Posterior cingulate gyrus (tissue), 11 donors: ENCODE results near the gene TRIO.

ENCODE experiments used
- DNase-seq, 10 donors: peaks; one replicate each; pipeline versions ENCODE4 v3.0.0 to v3.0.0-alpha.2; 2020 to 2021; ENCODE audit warnings: mixed read lengths in 3 of 10
- intact Hi-C: fragments of 100-400 bp; cut with DNase I; formaldehyde crosslinking; loops from one replicate; pipeline ENCODE4 v1.15.1; 2023

Gene TRIO

DNA sequence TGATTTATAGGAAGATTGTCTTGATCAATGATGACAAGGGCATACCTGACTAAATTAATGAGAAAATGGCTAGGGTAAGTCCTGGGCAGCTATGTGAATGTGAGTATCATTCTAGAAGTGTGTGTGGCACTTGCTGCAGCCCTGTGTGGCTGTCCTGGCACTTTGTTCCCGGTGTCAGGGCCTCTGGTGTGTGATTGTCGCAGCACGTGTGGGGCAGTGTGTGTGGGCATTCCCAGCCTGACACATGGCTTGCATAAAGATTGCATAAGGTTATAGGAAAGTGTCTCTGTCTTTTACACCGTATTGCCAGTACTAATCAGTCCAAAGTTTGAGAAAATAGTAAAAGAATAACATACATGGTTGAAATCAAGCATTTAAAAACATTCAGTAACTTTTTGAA lies 74.4 kb downstream of the TRIO start:
- DNase-seq, result no peak
- intact Hi-C loops, result no loop called here

DNA sequence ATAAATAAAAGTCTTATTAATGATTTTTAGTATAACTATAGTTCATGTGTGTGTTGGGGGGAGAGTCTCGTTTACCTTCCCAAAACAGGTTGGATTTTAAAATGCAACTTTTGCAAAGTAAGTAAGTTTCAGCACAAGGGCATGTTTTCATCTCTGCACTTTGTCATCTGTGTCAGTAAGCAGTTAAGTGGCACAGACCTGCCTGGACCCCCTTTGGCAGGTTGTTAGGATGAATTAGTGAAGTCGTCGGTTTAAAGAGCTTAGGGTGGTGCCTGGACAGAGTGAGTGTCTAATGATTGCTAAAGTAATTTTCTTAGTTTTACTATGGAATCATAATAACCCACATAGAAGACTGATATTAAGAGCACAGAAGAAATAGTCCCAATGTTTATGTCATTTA lies 74.9 kb downstream of the TRIO start:
- intact Hi-C loops, result no loop called here
- DNase-seq, result no peak

DNA sequence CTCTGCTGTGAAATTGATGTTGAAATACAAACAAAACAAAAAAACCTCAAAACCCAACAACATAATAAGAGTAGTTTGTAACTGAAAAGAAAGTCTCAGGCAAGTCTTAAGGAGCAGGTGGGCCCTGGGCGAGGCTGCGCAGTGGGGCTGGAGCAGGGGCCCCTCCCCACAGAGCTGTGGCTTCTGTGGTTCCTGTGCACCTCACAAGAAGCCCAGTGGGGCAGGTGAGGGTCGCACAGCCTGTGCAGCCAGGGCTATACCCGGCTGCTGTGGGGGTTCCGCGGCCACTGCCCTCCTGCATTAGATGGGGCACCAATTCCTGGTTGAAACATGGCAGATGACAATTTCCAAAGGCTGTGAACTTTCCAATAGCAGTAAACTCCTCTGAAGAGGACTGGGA lies 75.3 kb downstream of the TRIO start:
- intact Hi-C loops, result no loop called here
- DNase-seq, result peak in 1 of 10 donors; percentile 58

DNA sequence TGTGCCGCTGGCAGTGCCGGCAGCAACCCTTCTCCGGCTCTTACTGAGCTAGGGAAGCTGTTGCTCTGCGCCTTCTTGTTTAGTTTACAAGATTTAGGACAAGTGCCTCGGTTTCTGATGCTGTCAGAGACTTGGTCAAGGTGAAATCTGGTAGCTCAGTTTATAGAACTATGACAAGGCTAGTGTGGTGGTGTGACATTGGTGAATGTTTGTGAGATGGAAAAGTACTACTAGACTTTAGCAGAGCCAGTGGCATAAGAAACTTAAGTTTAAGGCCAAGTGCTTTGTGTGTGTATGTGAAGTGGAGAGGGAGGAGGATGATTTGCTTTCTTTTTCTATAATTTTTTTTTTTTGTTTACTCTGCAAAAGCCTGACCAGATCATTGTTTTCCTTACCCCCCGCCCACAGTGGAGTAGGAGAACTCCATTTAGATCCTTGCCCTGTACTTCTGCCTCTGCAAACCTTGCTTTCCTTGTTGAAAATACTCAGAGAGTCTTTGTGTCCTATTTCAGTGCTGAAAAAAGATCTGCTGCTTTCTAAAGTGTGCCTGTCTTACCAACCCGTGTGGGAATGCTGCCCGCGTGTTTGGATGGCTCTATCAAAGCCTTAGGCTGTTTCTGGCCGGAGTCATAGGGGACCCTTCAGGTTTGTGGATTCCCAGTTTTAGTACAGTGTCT lies 75.9 kb downstream of the TRIO start:
- peak in 1 of 10 donors; percentile 84 for DNase-seq
- intact Hi-C loops, result no loop called here

DNA sequence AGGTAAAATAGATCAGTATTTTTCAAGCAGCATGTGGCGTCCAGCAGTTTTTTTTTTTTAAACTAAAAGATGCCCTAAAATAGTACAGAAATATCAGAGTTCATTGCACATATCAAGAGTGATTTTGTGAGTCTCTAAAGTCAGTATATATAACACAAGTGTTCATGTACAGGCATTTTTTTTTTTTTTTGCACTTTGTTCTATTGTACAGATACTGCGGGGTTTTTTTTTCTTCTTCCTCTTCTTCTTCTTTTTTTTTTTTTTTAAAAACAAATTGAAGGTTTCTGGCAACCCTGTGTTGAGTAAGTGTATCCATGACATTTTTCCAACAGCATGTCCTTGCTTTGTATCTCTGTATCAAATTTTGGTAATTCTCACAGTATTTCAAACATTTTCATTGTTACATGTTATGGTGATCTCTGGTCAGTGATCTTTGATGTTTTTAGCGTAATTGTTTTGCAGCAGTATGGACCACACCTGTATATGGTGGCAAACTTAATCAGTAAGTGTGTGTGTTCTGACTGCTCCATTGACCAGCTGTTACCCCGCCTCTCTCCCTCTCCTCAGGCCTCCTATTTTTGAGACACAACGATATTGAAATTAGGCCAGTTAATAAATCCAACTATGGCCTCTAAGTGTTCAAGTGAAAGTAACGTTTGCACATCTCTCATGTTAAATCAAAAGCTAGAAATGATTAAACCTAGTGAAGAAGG lies 76.8 kb downstream of the TRIO start:
- intact Hi-C loops, result no loop called here

DNA sequence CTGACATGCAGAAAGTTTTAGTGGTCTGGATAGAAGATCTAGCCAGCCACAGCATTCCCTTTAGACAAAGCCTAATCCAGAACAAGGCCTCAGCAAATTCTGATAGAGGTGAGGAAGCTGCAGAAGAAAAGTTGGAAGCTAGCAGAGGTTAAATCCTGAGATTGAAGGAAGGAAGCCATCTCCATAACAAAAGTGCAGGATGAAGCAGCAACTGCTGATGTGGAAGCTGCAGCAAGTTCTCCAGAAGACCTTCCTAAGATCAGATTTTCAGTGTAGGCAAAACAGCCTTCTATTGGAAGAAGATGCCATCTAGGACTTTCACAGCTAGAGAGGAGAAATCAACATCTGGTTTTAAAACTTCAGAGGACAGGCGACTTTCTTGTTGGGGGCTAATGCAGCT lies 77.5 kb downstream of the TRIO start:
- intact Hi-C loops, result no loop called here
- DNase-seq, result no peak

More for the DNA sequence above, 76.8 kb downstream of the TRIO start:
- no peak for DNase-seq

DNA sequence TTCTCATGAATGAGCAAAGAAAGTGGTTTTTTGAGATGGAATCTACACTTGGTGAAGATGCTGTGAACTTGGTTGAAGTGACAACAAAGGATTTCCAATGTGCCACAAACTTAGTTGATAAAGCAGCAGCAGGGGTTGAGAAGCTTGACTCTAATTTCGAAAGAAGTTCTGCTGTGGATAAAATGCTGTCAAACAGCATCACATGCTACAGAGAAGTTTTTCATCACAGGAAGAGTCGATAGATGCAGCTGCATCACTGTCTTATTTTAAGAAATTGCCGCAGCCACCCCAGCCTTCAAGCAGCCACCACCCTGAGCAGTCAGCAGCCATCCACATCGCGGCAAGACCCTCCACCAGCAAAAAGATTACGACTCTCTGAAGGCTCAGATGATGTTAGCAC lies 78.6 kb downstream of the TRIO start:
- intact Hi-C loops, result no loop called here
- no peak for DNase-seq

DNA sequence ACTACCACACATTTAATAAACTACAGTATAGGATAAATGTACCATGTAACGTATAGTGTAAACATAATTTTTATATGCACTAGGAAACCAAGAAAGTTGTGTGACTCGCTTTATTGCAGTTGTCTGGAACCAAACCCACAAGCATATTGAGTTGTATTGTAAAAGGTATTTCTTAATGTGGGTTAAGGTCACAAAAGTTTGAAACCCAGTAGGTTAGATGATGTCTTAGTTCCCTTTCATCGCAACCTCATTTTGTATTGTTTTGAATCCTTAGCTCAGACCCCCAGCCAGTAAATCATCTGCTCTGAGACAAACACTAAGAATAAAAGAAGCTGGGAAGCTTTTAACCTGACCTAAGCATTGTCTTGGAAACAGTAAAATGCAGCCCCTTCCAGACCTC lies 79.1 kb downstream of the TRIO start:
- intact Hi-C loops, result no loop called here
- DNase-seq, result no peak

DNA sequence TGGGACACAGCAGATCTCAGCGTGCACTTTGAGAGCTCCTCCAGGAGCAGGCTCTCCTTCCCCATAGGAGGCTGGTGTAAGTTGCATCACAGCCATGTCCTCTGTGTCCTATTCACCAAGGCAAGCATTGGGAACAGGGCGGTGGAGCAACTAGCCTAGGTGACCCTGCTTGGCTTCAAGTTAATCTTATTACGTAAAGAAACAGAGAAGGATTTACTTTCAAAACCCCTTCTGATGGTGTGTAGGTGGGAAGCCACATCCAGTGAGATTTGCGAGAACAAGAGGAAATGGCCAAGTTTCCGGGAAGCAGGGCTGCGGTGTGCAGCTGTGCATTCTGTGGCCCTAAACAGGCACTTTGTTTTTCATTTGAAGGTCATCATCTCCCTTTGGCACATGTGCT lies 80.2 kb downstream of the TRIO start:
- intact Hi-C loops, result no loop called here
- DNase-seq, result no peak

DNA sequence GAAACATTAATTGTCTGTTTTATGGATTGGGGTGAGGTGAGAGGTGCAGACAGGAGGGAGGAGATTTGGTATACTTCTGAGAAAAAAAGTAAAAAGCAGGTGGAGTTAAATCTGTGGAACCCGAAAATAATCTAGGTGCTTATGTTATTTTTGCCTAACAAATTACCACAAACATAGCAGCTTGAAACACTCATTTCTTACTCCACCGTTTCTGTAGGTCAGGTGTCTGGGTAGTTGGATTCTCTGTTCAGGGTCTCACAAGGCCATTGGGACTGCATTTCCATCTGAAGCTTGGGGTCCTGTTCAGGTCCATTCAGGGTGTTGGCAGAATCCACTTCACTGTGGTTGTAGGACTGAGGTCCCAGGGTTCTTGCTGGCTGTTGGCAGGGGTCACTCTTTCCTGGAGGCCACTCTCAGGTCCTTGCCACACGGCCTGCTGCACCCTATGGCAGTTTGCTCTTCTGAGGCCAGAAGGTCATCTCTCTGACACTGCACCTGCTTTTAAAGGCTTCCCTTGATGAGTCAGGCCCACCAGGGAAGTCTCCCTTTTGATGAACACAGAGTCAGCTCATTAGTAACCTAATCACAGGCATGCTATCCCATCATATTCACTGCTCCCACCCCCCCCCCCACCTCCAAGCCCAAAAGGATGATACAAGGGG lies 82.2 kb downstream of the TRIO start:
- intact Hi-C loops, result no loop called here
- DNase-seq, result no peak

DNA sequence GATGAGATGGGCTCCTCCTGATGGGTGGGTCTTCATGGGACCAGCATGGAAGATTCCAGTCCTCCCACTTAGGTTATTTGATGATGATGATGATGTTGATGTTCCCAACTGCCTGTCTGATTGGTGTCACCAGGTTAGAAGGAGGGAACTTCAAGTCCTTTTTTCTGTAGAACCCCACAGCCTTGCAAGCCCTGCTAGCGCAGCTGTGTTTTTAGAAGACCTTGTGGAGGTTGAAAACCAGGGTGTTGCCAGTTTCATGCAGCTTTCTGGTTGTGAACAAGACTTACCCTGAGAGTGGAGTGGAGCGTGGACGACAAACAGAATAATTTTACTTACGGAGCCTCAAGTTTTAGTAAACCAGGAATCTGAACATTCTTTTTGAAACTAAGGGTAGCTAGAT lies 83.0 kb downstream of the TRIO start:
- no peak for DNase-seq
- intact Hi-C loops, result no loop called here

DNA sequence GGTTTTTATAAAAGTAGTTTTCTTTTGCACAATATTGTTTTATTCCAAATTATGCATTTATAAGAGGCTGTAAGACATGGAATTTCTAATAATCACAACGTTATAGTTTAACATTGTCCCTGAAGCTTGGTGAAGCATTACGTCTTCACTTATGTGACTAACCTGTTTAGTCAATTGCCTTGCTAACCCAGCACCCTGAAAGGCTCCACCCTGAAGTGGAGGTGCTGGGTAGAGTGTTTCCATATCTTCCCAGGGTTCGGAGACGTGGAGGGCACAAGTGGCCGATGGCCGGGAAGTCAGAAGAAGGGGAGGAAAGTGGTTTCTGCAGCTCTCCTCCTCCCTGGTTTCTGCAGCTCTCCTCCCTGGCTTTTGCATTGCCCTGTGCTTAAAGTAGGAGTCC lies 83.4 kb downstream of the TRIO start:
- DNase-seq, result no peak
- intact Hi-C loops, result no loop called here

DNA sequence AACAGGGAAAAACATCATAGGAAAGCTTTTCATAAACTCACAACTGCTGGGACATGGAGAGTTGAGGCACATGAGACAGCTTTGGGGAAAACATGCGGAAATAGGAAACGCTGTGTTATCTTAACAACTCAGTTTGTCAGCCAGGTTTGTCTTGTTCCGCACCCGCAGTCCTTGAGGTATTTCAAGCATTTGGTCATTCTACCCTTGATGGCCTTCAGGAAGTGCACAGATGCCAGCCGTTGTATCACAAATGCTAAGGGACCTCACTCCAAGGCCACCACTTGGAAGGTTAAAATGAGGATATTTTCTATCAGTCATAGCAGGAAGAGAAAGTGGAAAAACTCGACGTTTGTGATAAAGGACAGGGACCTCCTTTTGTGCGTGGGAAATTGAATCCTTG lies 83.8 kb downstream of the TRIO start:
- no peak for DNase-seq
- intact Hi-C loops, result no loop called here

DNA sequence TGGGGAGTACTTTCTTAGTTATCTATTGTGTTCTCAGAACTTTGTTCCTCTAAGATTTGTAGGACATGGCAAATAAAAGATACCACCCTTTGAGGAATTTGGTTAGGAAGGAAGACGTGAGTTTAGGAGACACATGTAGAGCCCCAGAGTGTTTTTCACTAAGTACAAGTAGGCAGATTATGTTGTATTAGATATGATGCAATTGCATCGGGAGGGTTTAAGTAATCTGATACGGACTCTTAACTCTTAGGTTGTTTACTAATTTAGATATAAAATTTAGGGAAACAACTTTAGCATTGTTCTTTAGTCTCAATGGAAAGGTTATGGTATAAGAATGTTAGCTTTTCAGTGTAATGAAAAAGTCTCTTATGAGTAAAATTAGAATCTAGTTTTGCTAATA lies 84.4 kb downstream of the TRIO start:
- intact Hi-C loops, result no loop called here
- no peak for DNase-seq

DNA sequence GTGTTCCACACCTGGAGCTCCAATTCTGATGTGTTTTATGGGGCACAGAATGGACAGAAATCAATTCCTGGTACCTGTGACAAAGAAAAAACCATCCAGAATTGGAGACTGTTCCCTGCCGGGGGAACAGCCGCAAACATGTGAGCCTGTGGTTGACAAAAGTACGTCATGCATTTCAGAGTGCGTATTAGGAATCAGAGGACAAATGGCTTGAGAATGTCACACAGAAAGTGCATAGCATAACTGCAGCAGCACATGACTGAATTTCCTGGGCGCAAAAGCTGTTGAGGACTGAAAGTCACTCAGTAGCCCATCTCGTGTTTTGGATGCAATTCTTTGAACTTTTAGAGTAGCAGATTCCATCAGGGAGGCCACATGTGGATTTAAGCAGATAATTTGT lies 85.1 kb downstream of the TRIO start:
- no peak for DNase-seq

DNA sequence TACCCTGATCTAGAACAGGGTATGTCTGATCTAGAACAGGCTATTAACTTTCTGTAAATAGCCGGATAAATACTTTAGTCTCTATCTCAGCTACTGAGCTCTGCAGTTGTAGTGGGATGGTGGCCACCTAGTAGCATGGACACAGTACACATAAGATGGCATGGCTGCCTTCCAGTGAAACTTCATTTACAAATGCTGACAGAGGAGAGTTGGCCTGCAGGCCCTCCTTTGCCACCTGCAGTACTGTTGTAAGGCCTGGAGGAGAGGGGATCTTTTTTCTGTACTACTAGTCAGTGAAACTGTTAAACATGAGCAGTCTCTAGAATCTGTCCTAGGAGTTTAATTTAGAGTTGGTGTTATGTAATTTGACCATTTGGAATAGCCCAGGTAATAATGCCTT lies 86.0 kb downstream of the TRIO start:
- intact Hi-C loops, result no loop called here
- no peak for DNase-seq

More for the DNA sequence above, 85.1 kb downstream of the TRIO start:
- intact Hi-C loops, result no loop called here

DNA sequence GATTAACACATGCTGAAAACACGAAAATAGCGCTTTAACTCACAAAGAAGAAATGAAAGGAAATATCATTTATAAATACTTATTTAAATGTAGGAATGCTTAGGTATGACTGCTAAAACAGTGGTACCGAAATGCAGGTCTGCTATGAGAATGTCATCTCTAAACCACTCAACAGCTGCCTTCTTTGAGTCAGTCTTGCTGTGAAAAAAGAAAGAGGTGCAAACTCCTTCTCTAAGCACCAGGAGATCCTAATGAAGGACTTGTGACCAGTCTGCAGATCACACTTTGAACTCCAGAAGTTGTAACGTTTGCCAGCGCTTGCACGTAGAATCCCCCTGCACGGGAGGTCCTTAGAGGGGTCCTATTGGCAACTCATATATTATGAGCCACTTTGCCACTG lies 86.6 kb downstream of the TRIO start:
- intact Hi-C loops, result no loop called here
- no peak for DNase-seq

DNA sequence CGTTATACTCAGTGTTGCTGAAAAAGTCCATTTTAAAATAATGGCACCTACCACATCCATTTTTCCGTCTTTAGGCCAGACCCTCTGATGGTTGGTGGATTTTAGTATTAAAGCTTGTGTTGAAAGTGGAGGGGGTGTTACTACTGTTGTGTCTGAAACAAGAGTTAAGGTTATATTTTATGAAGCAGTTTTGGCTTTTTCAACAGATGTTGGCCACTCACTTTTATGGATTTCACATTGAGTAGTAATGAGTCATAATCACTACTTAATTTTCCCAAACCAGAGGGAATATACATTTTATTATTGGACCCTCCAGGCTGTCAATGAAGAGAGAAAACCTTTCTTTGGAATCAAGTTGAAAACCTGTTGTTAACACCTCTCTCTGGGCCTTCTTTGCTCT lies 88.0 kb downstream of the TRIO start:
- intact Hi-C loops, result no loop called here
- DNase-seq, result no peak

DNA sequence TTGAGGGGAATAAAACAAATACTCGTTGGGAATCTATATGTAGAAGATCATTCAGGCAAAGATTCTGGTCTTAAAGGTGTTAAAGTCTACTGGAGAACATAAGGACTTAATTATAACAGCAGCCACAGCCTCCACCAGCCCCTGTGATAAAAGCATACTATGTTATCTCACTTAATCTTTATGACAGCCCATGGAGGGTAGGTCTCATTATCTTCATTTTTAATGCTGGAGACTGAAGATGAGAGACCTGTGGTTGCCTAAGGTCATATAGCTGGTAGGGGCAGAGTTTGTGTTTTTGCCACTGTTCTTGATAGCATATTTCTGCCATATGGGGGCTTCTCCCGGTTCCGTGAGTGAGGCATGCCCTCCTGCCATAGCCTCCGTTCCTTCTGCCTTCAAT lies 88.7 kb downstream of the TRIO start:
- DNase-seq, result no peak
- intact Hi-C loops, result no loop called here

DNA sequence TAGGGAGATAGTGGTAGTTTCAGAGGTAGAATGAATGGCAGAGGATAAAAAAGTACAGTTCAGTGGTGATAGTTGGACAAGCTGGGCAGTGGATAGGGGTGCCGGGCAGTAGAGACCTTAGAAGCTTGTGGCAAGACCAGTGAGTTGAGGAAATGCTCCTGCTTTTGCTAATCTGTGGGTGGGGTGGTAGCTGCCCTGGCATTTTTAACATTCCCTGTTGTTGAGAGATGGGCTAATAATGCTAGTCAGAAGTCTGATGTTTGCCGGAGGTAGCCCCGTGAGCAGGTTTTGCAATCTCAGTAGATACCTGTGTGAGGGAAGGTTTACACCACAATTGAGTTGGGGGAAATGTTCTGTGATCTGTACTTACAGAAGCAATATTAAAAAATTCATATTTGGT lies 91.1 kb downstream of the TRIO start:
- intact Hi-C loops, result no loop called here
- DNase-seq, result no peak

DNA sequence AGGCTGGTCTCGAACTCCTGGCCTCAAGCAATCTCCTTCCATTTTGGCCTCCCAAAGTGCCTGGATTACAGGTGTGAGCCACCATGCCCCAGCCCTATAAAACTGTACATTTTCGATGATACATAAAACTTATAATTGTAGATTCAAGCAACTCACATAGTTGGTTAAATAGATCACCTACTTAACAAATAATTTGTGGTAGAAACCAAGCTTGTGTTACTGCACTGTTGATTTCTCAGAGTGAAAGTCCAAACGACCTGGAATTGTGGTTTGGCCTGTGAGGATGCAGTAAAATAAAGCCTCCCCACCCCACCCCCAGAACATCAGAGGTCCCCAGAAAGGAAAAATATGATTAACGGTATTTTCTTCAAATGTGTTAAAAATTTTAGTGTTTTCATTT lies 92.7 kb downstream of the TRIO start:
- DNase-seq, result no peak
- intact Hi-C loops, result no loop called here

DNA sequence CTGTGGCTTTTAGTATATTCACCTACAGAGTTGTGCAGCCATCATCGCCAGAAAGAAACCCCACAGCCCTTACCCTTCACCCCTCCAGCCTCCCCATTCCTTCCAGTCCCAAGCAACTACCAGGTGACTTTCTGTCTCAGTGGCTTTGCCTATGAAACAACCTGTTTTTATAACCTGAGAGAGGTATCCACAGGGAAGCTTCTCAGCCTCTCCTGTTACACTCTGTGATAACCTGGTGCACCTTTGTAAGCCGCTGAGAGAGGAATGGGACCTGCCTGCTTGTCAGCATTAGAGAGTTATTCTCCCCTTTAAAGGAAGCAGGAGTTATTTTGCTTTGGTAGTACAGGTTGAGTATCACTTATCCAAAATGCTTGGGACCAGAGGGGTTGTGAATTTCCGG lies 93.6 kb downstream of the TRIO start:
- intact Hi-C loops, result no loop called here
- no peak for DNase-seq
